Measurements from ENCODE around the gene HACE1. TPM values are rescaled to one million over a fixed set of nuclear protein-coding genes. Genes with fewer than 3 reads are reported as not detected.
"Not testable (repeated sequence)": the region's sequence is repeated elsewhere in the genome, so short reads cannot be mapped to it uniquely, and the experiment has no call there.

Gene HACE1
- total RNA-seq = 11.0 TPM
- 10 to 100 TPM in 1 of 8 donors, 1 to 10 TPM in 7; 6.5 to 10.2 (median 8.7) TPM for polyA plus RNA-seq (ENCODE audit: insufficient read depth in 1 of 8, insufficient read length in 8 of 8, low replicate concordance in 1 of 8)
- long read RNA-seq, donor 1, full-length matches to known transcripts = 1 of 1 reads
- long read RNA-seq, donor 1, partial matches to known transcripts = 0 of 1 reads
- long read RNA-seq, donor 1, other reads (novel, unspliced or antisense) = 0 of 1 reads
- long read RNA-seq, donor 2 = 0 reads
- long read RNA-seq, donor 3 = 0 reads
- long read RNA-seq, donor 4 = 0 reads
- long read RNA-seq, donor 5, full-length matches to known transcripts = 2 of 7 reads
- long read RNA-seq, donor 5, partial matches to known transcripts = 5 of 7 reads
- long read RNA-seq, donor 5, other reads (novel, unspliced or antisense) = 0 of 7 reads
- long read RNA-seq, donor 6 = 0 reads
- long read RNA-seq, donor 7, full-length matches to known transcripts = 1 of 1 reads
- long read RNA-seq, donor 7, partial matches to known transcripts = 0 of 1 reads
- long read RNA-seq, donor 7, other reads (novel, unspliced or antisense) = 0 of 1 reads
- long read RNA-seq, donor 8 = 0 reads
- long read RNA-seq, donor 9, full-length matches to known transcripts = 2 of 2 reads
- long read RNA-seq, donor 9, partial matches to known transcripts = 0 of 2 reads
- long read RNA-seq, donor 9, other reads (novel, unspliced or antisense) = 0 of 2 reads
- long read RNA-seq, donor 10 = 0 reads
- long read RNA-seq, donor 11, partial matches to known transcripts = 0 of 1 reads
- long read RNA-seq, donor 11, other reads (novel, unspliced or antisense) = 0 of 1 reads

- Histone ChIP-seq H3K27me3 (ENCODE audit: control insufficient read depth, insufficient read depth, low read length) (no peaks in the 10 kb centered on the region), H3K36me3 (ENCODE audit: control insufficient read depth, insufficient read depth, low read length) (no peaks in the 10 kb centered on the region), H3K9me3 (replicated peaks; ENCODE audit: control insufficient read depth, low read depth, low read length) (no peaks in the 10 kb centered on the region), H3K4me1 (ENCODE audit: control insufficient read depth, insufficient read depth, low read length) (peaks cover 10% of the 10 kb centered on the region), H3K4me3 (ENCODE audit: low read length) (peak within 1 kb of the TSS; percentile 93), H3K27ac (ENCODE audit: low read length) (peak within 1 kb of the TSS; percentile 55)
- DNase-seq = peak; percentile 96
- WGBS (ENCODE audit: insufficient coverage) = under 1% methylated on average over 88 of the region's 89 CpGs
Observed at GRCh38 chr6:104859225-104860146, at the start of gene HACE1. Gene HACE1 (minus strand): TSS chr6:104859919. CDS start chr6:104859642, 277 bp downstream.

- Histone ChIP-seq H3K36me3 (ENCODE audit: control insufficient read depth, insufficient read depth, low read length) (no peaks in the 10 kb centered on the region), H3K27ac (ENCODE audit: low read length) (no peak overlapping the region), H3K27me3 (ENCODE audit: control insufficient read depth, insufficient read depth, low read length) (no peaks in the 10 kb centered on the region), H3K9me3 (replicated peaks; ENCODE audit: control insufficient read depth, low read depth, low read length) (no peaks in the 10 kb centered on the region), H3K4me3 (ENCODE audit: low read length) (no peak overlapping the region), H3K4me1 (ENCODE audit: control insufficient read depth, insufficient read depth, low read length) (no peaks in the 10 kb centered on the region)
- WGBS (ENCODE audit: insufficient coverage) = no CpG with 5 or more reads among the region's 2 CpGs
- DNase-seq = no peak
Observed at GRCh38 chr6:104908888-104909525, 49.3 kb upstream of the HACE1 start.

- no peak for DNase-seq
- Histone ChIP-seq H3K36me3 (ENCODE audit: control insufficient read depth, insufficient read depth, low read length) (no peaks in the 10 kb centered on the region), H3K27me3 (ENCODE audit: control insufficient read depth, insufficient read depth, low read length) (no peaks in the 10 kb centered on the region), H3K9me3 (replicated peaks; ENCODE audit: control insufficient read depth, low read depth, low read length) (no peaks in the 10 kb centered on the region), H3K4me3 (ENCODE audit: low read length) (no peak overlapping the region), H3K27ac (ENCODE audit: low read length) (no peak overlapping the region), H3K4me1 (ENCODE audit: control insufficient read depth, insufficient read depth, low read length) (no peaks in the 10 kb centered on the region)
- 82% methylated on average over 5 of the region's 6 CpGs for WGBS (ENCODE audit: insufficient coverage)
Observed at GRCh38 chr6:104908031-104908887, 48.5 kb upstream of the HACE1 start.

GRCh38 chr6:104898893-104899292, 39.2 kb upstream of the HACE1 start:
- not testable (repeated sequence) for H3K4me1 ChIP-seq (ENCODE audit: control insufficient read depth, insufficient read depth, low read length); H3K9me3 ChIP-seq (replicated peaks; ENCODE audit: control insufficient read depth, low read depth, low read length); H3K4me3 ChIP-seq (ENCODE audit: low read length); H3K27ac ChIP-seq (ENCODE audit: low read length); H3K36me3 ChIP-seq (ENCODE audit: control insufficient read depth, insufficient read depth, low read length); DNase-seq; H3K27me3 ChIP-seq (ENCODE audit: control insufficient read depth, insufficient read depth, low read length)
- no CpG with 5 or more reads among the region's 7 CpGs for WGBS (ENCODE audit: insufficient coverage)

- Histone ChIP-seq H3K9me3 (replicated peaks; ENCODE audit: control insufficient read depth, low read depth, low read length) (no peaks in the 10 kb centered on the region), H3K27ac (ENCODE audit: low read length) (no peak overlapping the region), H3K4me3 (ENCODE audit: low read length) (no peak overlapping the region), H3K27me3 (ENCODE audit: control insufficient read depth, insufficient read depth, low read length) (no peaks in the 10 kb centered on the region), H3K4me1 (ENCODE audit: control insufficient read depth, insufficient read depth, low read length) (no peaks in the 10 kb centered on the region), H3K36me3 (ENCODE audit: control insufficient read depth, insufficient read depth, low read length) (no peaks in the 10 kb centered on the region)
- DNase-seq = no peak
- 94% methylated on average over 3 of the region's 5 CpGs for WGBS (ENCODE audit: insufficient coverage)
Observed at GRCh38 chr6:104896914-104897313, 37.2 kb upstream of the HACE1 start.

- no peaks in the 10 kb centered on the region for H3K27me3 ChIP-seq (ENCODE audit: control insufficient read depth, insufficient read depth, low read length)
Observed at GRCh38 chr6:104888066-104888465, 28.3 kb upstream of the HACE1 start.

GRCh38 chr6:104887350-104887749, 27.6 kb upstream of the HACE1 start:
- no peaks in the 10 kb centered on the region for H3K27me3 ChIP-seq (ENCODE audit: control insufficient read depth, insufficient read depth, low read length)
- no peak overlapping the region for H3K27ac ChIP-seq (ENCODE audit: low read length)
- peaks cover 5% of the 10 kb centered on the region for H3K9me3 ChIP-seq (replicated peaks; ENCODE audit: control insufficient read depth, low read depth, low read length)
- no peaks in the 10 kb centered on the region for H3K36me3 ChIP-seq (ENCODE audit: control insufficient read depth, insufficient read depth, low read length)
- H3K4me3 ChIP-seq (ENCODE audit: low read length) = no peak overlapping the region
- H3K4me1 ChIP-seq (ENCODE audit: control insufficient read depth, insufficient read depth, low read length) = no peaks in the 10 kb centered on the region
- peak; percentile 70 for DNase-seq
- WGBS (ENCODE audit: insufficient coverage) = 0% methylated on average over 3 of the region's 7 CpGs

More at GRCh38 chr6:104888066-104888465, 28.3 kb upstream of the HACE1 start:
- H3K27ac ChIP-seq (ENCODE audit: low read length) = no peak overlapping the region
- no peak for DNase-seq
- no peaks in the 10 kb centered on the region for H3K4me1 ChIP-seq (ENCODE audit: control insufficient read depth, insufficient read depth, low read length)
- no peaks in the 10 kb centered on the region for H3K36me3 ChIP-seq (ENCODE audit: control insufficient read depth, insufficient read depth, low read length)
- peaks cover 5% of the 10 kb centered on the region for H3K9me3 ChIP-seq (replicated peaks; ENCODE audit: control insufficient read depth, low read depth, low read length)
- 88% methylated on average over 1 of the region's 3 CpGs for WGBS (ENCODE audit: insufficient coverage)
- H3K4me3 ChIP-seq (ENCODE audit: low read length) = no peak overlapping the region

GRCh38 chr6:104885518-104886043, 25.9 kb upstream of the HACE1 start:
- Histone ChIP-seq H3K4me3 (ENCODE audit: low read length) (no peak overlapping the region), H3K9me3 (replicated peaks; ENCODE audit: control insufficient read depth, low read depth, low read length) (peaks cover 5% of the 10 kb centered on the region)
- WGBS (ENCODE audit: insufficient coverage) = 59% methylated on average over 18 of the region's 19 CpGs

More at GRCh38 chr6:104885518-104886043, 25.9 kb upstream of the HACE1 start:
- H3K4me1 ChIP-seq (ENCODE audit: control insufficient read depth, insufficient read depth, low read length) = no peaks in the 10 kb centered on the region
- H3K36me3 ChIP-seq (ENCODE audit: control insufficient read depth, insufficient read depth, low read length) = no peaks in the 10 kb centered on the region
- H3K27me3 ChIP-seq (ENCODE audit: control insufficient read depth, insufficient read depth, low read length) = no peaks in the 10 kb centered on the region
- no peak overlapping the region for H3K27ac ChIP-seq (ENCODE audit: low read length)
- no peak for DNase-seq

All from muscle of leg (tissue), 16 donors.